HG02981 (cell line): Measurements from ENCODE around the gene PSORS1C1.
"Not testable (repeated sequence)": the region's sequence is repeated elsewhere in the genome, so short reads cannot be mapped to it uniquely, and the experiment has no call there.

ENCODE experiments used
- ATAC-seq: cut with Tn5 transposase; IDR thresholded peaks from one replicate; pipeline ENCODE4 v1.9.1; 2021; ENCODE audit warnings: mild to moderate bottlenecking, moderate library complexity; ENCODE audit not compliant: unreplicated experiment

The PSORS1C1 gene

GRCh38 chr6:31158140-31158862 lies 43.7 kb downstream of the PSORS1C1 start, which contains the start of gene TCF19:
Gene TCF19, plus strand, starts transcription at chr6:31158589. Its CDS starts 881 bp downstream, at chr6:31159470.
- ATAC-seq = peak; percentile 87

GRCh38 chr6:31158863-31159855 lies 44.6 kb downstream of the PSORS1C1 start:
- ATAC-seq = no peak

- no peak for ATAC-seq
These were observed 46.9 kb downstream of the PSORS1C1 start for GRCh38 chr6:31161216-31162126.

GRCh38 chr6:31162463-31163165 lies 48.0 kb downstream of the PSORS1C1 start:
- no peak for ATAC-seq

GRCh38 chr6:31163922-31164321 lies 49.3 kb downstream of the PSORS1C1 start:
- ATAC-seq = no peak

- not testable (repeated sequence) for ATAC-seq
These were observed 50.0 kb downstream of the PSORS1C1 start for GRCh38 chr6:31164475-31165063.

- ATAC-seq = not testable (repeated sequence)
These were observed 50.6 kb downstream of the PSORS1C1 start for GRCh38 chr6:31165064-31165832.

- no peak for ATAC-seq
These were observed 51.4 kb downstream of the PSORS1C1 start for GRCh38 chr6:31165986-31166385.

- ATAC-seq = no peak
These were observed 54.0 kb downstream of the PSORS1C1 start for GRCh38 chr6:31168606-31169005.

- ATAC-seq = no peak
These were observed 54.7 kb downstream of the PSORS1C1 start for GRCh38 chr6:31169123-31169857.

- ATAC-seq = not testable (repeated sequence)
These were observed 55.4 kb downstream of the PSORS1C1 start for GRCh38 chr6:31169858-31170599.

- ATAC-seq = no peak
These were observed 55.9 kb downstream of the PSORS1C1 start, which contains the start of gene POU5F1 for GRCh38 chr6:31170600-31170881. Gene POU5F1, minus strand, starts transcription at chr6:31170682. Its CDS starts 62 bp downstream, at chr6:31170620.

GRCh38 chr6:31170987-31171671 lies 56.5 kb downstream of the PSORS1C1 start:
- ATAC-seq = no peak

GRCh38 chr6:31171931-31172905 lies 57.6 kb downstream of the PSORS1C1 start:
- no peak for ATAC-seq

- no peak for ATAC-seq
These were observed 58.4 kb downstream of the PSORS1C1 start for GRCh38 chr6:31172973-31173384.

- ATAC-seq = no peak
These were observed 58.8 kb downstream of the PSORS1C1 start for GRCh38 chr6:31173406-31173805.
